Heart left ventricle (tissue), 16 donors: ENCODE measurements around the gene MCTP1. TPM values are rescaled to one million over a fixed set of nuclear protein-coding genes. Genes with fewer than 3 reads are reported as not detected.

ENCODE experiments used
- ATAC-seq, 4 donors: fragments of 200-7000 bp; cut with Tn5 transposase; one replicate each; pipeline ENCODE4 v1.9.1; 2020 to 2022; ENCODE audit warnings: moderate library complexity in 4 of 4, mild to moderate bottlenecking in 3 of 4, moderate number of reproducible peaks in 1 of 4
- DNase-seq, 5 donors: peaks; one replicate each; pipeline ENCODE4 v3.0.0-alpha.2; 2020
- H3K27ac ChIP-seq, 12 donors: fragments of 200-600 bp; sonication (generic) in 4 of 12; one replicate each; pipeline versions ENCODE4 v1.5.0 to v1.8.0; 2016 to 2022; ENCODE audit warnings: mild to moderate bottlenecking in 2 of 12
- H3K27me3 ChIP-seq, 9 donors: fragments of 200-600 bp; sonication (generic) in 2 of 9; one replicate each; pipeline versions ENCODE4 v1.5.1 to v1.8.0; 2016 to 2022; ENCODE audit warnings: mild to moderate bottlenecking in 3 of 9
- H3K36me3 ChIP-seq, 9 donors: fragments of 200-600 bp; sonication (generic) in 2 of 9; one replicate each; pipeline versions ENCODE4 v1.5.0 to v1.8.0; 2018 to 2022; ENCODE audit warnings: mild to moderate bottlenecking in 2 of 9
- H3K4me1 ChIP-seq, 12 donors: fragments of 200-600 bp; sonication (generic) in 4 of 12; one replicate each; pipeline versions ENCODE4 v1.5.0 to v1.8.0; 2016 to 2022; ENCODE audit warnings: mild to moderate bottlenecking in 3 of 12
- H3K4me3 ChIP-seq, 12 donors: fragments of 200-600 bp; sonication (generic) in 4 of 12; one replicate each; pipeline versions ENCODE4 v1.5.0 to v1.8.0; 2017 to 2022; ENCODE audit warnings: mild to moderate bottlenecking in 9 of 12, moderate library complexity in 4 of 12
- H3K9me3 ChIP-seq, 12 donors: fragments of 200-600 bp; sonication (generic) in 4 of 12; one replicate each; pipeline versions ENCODE4 v1.5.0 to v1.8.0; 2016 to 2022; ENCODE audit warnings: mild to moderate bottlenecking in 1 of 12
- POLR2A ChIP-seq, 2 donors: fragments of 450-650 bp; IDR thresholded peaks; one replicate each; pipeline ENCODE4 v1.6.1; 2017; ENCODE audit warnings: antibody characterized with exemption in 2 of 2, mild to moderate bottlenecking in 2 of 2, moderate library complexity in 2 of 2
- WGBS, 4 donors: extraction: QIAGEN DNeasy Blood & Tissue Kit in 2 of 4; methylation state at CpG; one replicate each; pipeline versions ENCODE4 v1.1.5 to v1.1.7; 2013 to 2018; 5-methylcytosine and 5-hydroxymethylcytosine counted together
- intact Hi-C, 10 donors: fragments of 100-400 bp; cut with DNase I; formaldehyde crosslinking; loops; one replicate each; pipeline versions ENCODE4 v1.11.1 to v1.14.2; 2022
- polyA plus RNA-seq, 2 donors: library from polyadenylated mRNA; stranded (reverse); fragments of 200-250 nt; gene quantifications; one replicate each; pipeline ENCODE4 v1.2.3, GENCODE V29; 2013
- total RNA-seq, 9 donors: library from RNA; depleted of rRNA in 2 of 9; stranded (reverse); fragments of >200 nt in 2 of 9; fragmentation: NEBNext Ultra II Directional in 3 of 9; extraction: Animal tissue kit (Norgen Biotek cat#: 25700) in 3 of 9; gene quantifications; one replicate each; pipeline versions ENCODE4 v1.1.0 to v1.2.4, GENCODE V29; 2016 to 2023
- TF ChIP-seq, protein P1 (sequence below), 12 donors: fragments of 200-600 bp; sonication (generic) in 4 of 12; IDR thresholded peaks; one replicate each; pipeline versions ENCODE4 v1.5.0 to v1.8.0; 2018 to 2022; ENCODE audit warnings: antibody characterized with exemption in 12 of 12, mild to moderate bottlenecking in 5 of 12
- donor health status: ischemic (EF 13 %, LVEDD 7.1; RV severe dilation, severe dysfunction).
- donor health status: healthy with polysubstance abuse.
- donor health status: DM: no; HTN: yes; CAD: no.
- donor health status: DM: no; HTN: no; CAD: no.
- donor health status: ischemic (EF 25% LVEDD 6.9; RV normal size, moderate dysfunction).
- donor health status: ischemic (EF 25% LVEDD 5.7; RV mildly dilated, moderate dysfunction).
- donor health status: healthy.
- donor health status: DM: yes; HTN: yes; CAD: no.
- donor health status: ischemic (EF 35%, LVEDD 5.7; RV mildly dilated, moderate dysfunction).
- donor health status: nonischemic (EF 11% LVEDD 7.7; RV severe dilation, severe dysfunction).
- donor health status: DM: yes; HTN: yes; CAD: no.
- donor health status: PGD.
- donor health status: ischemic (EF 29% LVEDD 5.4; RV normal size, mild dysfunction).
- donor health status: nonischemic (EF 23%, LVEDD 6.1; RV moderate dilation, normal function).

The MCTP1 gene
- total and polyA plus RNA-seq, 11 donors, result 0.91 to 28.4 (median 6.1) TPM

DNA sequence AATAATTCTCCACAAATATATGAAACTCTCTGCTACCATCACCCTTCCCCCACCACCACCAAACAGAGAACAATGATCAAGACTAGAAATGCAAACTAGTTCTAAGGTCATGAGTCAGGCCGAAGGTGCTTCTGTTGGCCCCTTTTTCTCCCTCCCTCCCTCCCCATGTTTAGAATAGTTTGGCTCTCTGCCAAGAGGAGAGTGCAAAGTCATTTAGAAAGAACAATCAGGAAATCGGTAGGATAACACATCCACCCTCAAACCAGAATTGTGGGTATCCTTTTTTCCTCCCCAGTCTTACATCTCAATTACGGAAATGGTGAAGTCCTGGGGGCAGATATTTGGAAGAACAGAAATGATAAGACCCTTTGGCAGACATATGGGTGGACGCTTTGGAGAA is 496.4 kb downstream of the MCTP1 start:
- H3K4me1 ChIP-seq, result no peaks in the 10 kb centered on the region
- H3K9me3 ChIP-seq, result no peaks in the 10 kb centered on the region
- WGBS, 4 donors, result 60 to 72% (median 69%) methylated on average over 4 of the region's 4 CpGs
- no peak overlapping the region for H3K27ac ChIP-seq
- peaks cover 0 to under 1% (median 0%) of the 10 kb centered on the region in 9 donors for H3K36me3 ChIP-seq
- DNase-seq, result no peak
- intact Hi-C loops, result no loop called here
- H3K27me3 ChIP-seq, result no peaks in the 10 kb centered on the region
- H3K4me3 ChIP-seq, result no peak overlapping the region
- no peak for TF ChIP-seq POLR2A (IDR thresholded peaks at IDR 0.05)
- TF ChIP-seq, protein P1, sequence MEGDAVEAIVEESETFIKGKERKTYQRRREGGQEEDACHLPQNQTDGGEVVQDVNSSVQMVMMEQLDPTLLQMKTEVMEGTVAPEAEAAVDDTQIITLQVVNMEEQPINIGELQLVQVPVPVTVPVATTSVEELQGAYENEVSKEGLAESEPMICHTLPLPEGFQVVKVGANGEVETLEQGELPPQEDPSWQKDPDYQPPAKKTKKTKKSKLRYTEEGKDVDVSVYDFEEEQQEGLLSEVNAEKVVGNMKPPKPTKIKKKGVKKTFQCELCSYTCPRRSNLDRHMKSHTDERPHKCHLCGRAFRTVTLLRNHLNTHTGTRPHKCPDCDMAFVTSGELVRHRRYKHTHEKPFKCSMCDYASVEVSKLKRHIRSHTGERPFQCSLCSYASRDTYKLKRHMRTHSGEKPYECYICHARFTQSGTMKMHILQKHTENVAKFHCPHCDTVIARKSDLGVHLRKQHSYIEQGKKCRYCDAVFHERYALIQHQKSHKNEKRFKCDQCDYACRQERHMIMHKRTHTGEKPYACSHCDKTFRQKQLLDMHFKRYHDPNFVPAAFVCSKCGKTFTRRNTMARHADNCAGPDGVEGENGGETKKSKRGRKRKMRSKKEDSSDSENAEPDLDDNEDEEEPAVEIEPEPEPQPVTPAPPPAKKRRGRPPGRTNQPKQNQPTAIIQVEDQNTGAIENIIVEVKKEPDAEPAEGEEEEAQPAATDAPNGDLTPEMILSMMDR (IDR thresholded peaks at IDR 0.05), result no peak
- no peak for ATAC-seq

DNA sequence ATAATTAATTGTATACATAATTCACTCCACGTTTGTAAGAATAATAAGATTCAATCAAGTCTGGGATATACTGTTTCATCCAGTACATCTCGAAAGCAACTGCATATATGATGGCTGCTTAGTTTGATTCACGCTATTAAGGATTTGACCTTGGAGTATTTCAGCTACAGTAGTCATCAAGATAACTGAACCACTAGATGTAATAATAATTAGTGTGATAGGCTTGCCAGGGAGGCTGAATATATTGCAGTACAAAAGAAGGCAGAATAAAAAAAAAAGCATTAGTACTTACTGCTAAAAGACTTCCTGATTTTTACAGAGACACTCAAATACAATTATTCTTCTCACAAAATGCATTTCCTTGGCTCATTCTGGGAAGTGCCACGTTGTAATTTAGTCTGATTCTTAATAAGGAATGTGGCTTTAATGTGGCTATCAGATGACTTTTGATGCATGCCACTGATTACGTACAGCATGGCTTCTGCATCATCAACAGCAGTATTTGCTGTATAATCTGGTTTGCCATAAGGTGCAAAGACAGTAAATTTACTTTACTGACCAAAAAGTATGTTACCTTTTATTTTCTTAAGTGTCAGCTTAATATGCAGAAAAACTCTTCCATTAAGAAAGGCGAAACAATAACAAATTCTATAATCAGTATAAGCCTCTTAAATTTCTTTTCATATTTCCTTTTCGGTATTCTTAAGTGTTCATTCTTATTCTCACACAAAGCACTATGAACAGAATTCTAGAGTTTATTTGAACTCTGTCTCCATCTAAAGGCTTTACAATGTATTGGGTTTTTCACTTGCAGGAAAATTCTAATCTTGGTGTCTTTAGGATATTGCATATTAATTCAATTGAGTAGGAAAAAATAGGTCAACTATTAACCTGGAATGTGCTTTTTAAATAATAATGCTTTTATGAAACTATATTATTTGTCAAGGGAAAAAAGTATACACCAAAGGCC is 500.1 kb downstream of the MCTP1 start:
- DNase-seq, result no peak
- no peak overlapping the region for H3K4me3 ChIP-seq
- intact Hi-C loops, result no loop called here
- H3K27me3 ChIP-seq, result no peaks in the 10 kb centered on the region
- no peaks in the 10 kb centered on the region for H3K9me3 ChIP-seq
- no peak for TF ChIP-seq POLR2A (IDR thresholded peaks at IDR 0.05)
- TF ChIP-seq, protein P1 (IDR thresholded peaks at IDR 0.05), result peak in 3 of 12 donors; percentile 14 to 34 (median 18)
- no peak for ATAC-seq
- no peak overlapping the region for H3K27ac ChIP-seq
- H3K36me3 ChIP-seq, result no peaks in the 10 kb centered on the region
- H3K4me1 ChIP-seq, result no peaks in the 10 kb centered on the region
- WGBS, 4 donors, result 72 to 77% (median 74%) methylated on average over 7 of the region's 7 CpGs

DNA sequence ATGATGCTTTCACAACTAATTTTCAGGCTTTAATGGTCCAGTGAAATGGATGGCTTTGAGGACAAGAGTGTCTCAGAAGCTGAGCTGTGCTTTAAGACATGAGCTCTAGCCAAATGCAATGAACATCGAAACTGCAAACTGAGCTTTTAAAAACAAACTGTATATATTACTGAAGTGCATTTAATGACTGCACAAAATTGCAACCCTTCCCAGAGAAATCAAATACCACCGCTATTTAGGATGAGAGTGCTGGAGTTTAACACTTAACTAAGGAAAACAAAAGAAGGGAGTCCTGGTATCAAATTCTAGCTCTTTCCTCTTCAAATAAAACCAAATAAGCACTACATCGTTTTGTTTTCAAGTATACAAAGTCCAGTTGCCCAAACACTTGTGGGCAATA is 502.5 kb downstream of the MCTP1 start:
- TF ChIP-seq POLR2A (IDR thresholded peaks at IDR 0.05), result no peak
- TF ChIP-seq, protein P1 (IDR thresholded peaks at IDR 0.05), result no peak
- 80 to 87% (median 84%) methylated on average over 3 of the region's 3 CpGs for WGBS, 4 donors
- H3K9me3 ChIP-seq, result no peaks in the 10 kb centered on the region
- no peak overlapping the region for H3K4me3 ChIP-seq
- H3K36me3 ChIP-seq, result no peaks in the 10 kb centered on the region
- intact Hi-C loops, result no loop called here
- H3K27me3 ChIP-seq, result no peaks in the 10 kb centered on the region
- DNase-seq (no peak), ATAC-seq (no peak)
- H3K27ac ChIP-seq, result no peak overlapping the region
- no peaks in the 10 kb centered on the region for H3K4me1 ChIP-seq

DNA sequence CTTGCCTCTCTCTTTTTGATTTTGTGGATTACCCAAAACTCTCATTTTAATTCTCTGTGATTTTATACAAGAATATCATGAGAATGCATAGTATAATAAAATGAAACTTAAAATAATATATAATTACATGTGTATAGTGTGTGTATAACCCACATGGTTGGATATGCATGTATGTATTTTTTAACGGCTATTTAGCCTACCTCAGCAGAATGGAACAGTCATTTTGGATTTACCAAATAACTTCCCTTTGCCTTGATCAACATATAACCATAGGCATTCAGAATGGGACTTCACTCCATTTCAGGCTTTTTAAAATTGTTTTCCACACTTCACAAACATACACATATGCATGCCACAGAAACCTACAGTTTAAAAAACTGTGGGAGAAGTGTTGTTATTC is 505.2 kb downstream of the MCTP1 start:
- no peaks in the 10 kb centered on the region for H3K36me3 ChIP-seq
- H3K9me3 ChIP-seq, result no peaks in the 10 kb centered on the region
- H3K27me3 ChIP-seq, result no peaks in the 10 kb centered on the region
- H3K4me1 ChIP-seq, result no peaks in the 10 kb centered on the region
- TF ChIP-seq, protein P1 (IDR thresholded peaks at IDR 0.05), result no peak
- no peak for TF ChIP-seq POLR2A (IDR thresholded peaks at IDR 0.05)
- no peak overlapping the region for H3K27ac ChIP-seq
- ATAC-seq, result no peak
- intact Hi-C loops, result no loop called here
- WGBS, 4 donors, result 89 to 97% (median 93%) methylated on average over 1 of the region's 1 CpG
- H3K4me3 ChIP-seq, result no peak overlapping the region
- DNase-seq, result no peak
